Measurements from ENCODE around the gene PCDH17. TPM values are rescaled to one million over a fixed set of nuclear protein-coding genes. Genes with fewer than 3 reads are reported as not detected.

PCDH17 gene
- total RNA-seq, 1 donor from 2014 or later: 51.8 TPM

GRCh38 chr13:57634839-57635165, 3.3 kb downstream of the PCDH17 start:
- Mint-ChIP-seq H3K4me1 (ENCODE audit: low read depth, unreplicated experiment) (peaks cover 20% of the 10 kb centered on the region), H3K36me3 (ENCODE audit: unreplicated experiment) (peaks cover 10% of the 10 kb centered on the region), H3K4me3 (ENCODE audit: unreplicated experiment) (peak overlapping the region; percentile 95), H3K27me3 (ENCODE audit: unreplicated experiment) (peaks cover 38% of the 10 kb centered on the region), H3K27ac (ENCODE audit: unreplicated experiment) (no peak overlapping the region), H3K9me3 (ENCODE audit: unreplicated experiment) (peaks cover 35% of the 10 kb centered on the region)
- TF ChIP-seq CTCF (IDR thresholded peaks at IDR 0.05; ENCODE audit: partially characterized antibody, unreplicated experiment): no peak
- DNase-seq: peak; percentile 52

DNA sequence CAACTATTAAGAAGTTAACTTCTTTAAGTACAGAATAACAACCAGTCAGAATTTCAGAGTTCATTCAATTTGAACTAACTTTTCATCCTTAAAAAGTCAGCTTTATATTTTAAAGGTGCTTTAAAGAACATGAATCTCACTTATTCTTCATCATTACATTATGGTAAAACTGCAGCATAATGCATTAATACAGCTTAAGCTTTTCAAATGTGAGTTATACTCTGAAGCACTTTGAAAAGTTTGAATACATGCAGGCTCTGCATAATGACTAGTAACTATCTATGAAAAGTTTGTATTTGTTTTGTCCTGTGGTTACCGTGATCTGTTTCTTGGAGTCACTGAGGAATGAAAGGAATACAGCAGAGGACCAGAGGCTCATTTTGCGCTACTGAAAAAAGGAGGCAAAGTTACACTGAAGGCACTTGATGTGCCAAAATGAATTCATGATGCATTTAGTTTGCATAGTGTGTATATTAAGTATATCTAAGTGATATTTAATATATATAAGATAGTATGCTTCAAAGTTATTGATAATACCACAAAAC, 4.1 kb downstream of the PCDH17 start:
- Mint-ChIP-seq H3K4me1 (ENCODE audit: low read depth, unreplicated experiment) (peaks cover 20% of the 10 kb centered on the region), H3K36me3 (ENCODE audit: unreplicated experiment) (peaks cover 10% of the 10 kb centered on the region), H3K27me3 (ENCODE audit: unreplicated experiment) (peaks cover 32% of the 10 kb centered on the region), H3K9me3 (ENCODE audit: unreplicated experiment) (peaks cover 27% of the 10 kb centered on the region), H3K27ac (ENCODE audit: unreplicated experiment) (no peak overlapping the region), H3K4me3 (ENCODE audit: unreplicated experiment) (peak overlapping the region; percentile 95)
- DNase-seq: no peak
- no peak for TF ChIP-seq CTCF (IDR thresholded peaks at IDR 0.05; ENCODE audit: partially characterized antibody, unreplicated experiment)

DNA sequence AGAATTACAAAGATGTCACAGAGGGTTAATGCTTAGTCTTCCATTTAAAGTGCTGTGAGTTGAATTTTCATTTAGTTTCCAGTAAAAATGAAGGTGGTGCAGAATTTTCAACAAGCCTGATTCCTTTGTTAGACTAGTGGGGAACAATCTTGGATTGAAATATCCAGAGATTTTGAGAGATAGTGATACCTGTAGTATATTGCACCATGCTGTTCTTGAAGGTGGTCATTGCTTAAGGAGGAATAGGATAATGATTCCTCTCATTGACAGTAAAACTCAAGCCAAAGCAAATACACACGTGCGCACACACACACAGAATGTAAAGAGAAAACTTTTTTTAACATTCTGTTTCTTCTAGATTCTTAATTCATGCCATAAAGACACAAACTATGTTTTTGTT, 5.3 kb downstream of the PCDH17 start:
- no peak for DNase-seq
- no peak for TF ChIP-seq CTCF (IDR thresholded peaks at IDR 0.05; ENCODE audit: partially characterized antibody, unreplicated experiment)
- H3K9me3 Mint-ChIP-seq (ENCODE audit: unreplicated experiment): peaks cover 17% of the 10 kb centered on the region
- H3K27me3 Mint-ChIP-seq (ENCODE audit: unreplicated experiment): peaks cover 21% of the 10 kb centered on the region
- H3K36me3 Mint-ChIP-seq (ENCODE audit: unreplicated experiment): peaks cover 10% of the 10 kb centered on the region
- H3K4me3 Mint-ChIP-seq (ENCODE audit: unreplicated experiment): peak overlapping the region; percentile 92
- no peak overlapping the region for H3K27ac Mint-ChIP-seq (ENCODE audit: unreplicated experiment)
- H3K4me1 Mint-ChIP-seq (ENCODE audit: low read depth, unreplicated experiment): peaks cover 20% of the 10 kb centered on the region

DNA sequence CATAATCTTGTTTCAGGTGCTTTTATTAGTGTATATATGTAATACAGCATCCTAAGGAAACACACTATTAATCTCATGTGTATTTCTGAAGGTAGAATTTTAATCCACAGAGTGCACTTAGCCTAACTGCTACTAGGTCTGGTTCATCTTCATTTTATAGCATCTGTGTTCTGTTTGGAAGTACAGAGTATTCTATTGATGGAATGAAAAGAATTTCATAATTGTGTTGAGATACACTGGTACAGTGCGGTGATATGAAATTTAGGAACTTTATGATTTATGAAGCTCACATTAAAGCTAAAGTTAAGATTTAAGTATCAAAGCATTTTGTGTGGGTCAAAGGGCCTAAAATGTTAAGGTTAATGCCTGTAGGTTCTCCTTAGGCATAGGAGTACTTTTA, 6.0 kb downstream of the PCDH17 start:
- DNase-seq: no peak
- Mint-ChIP-seq H3K36me3 (ENCODE audit: unreplicated experiment) (peaks cover 10% of the 10 kb centered on the region), H3K27me3 (ENCODE audit: unreplicated experiment) (peaks cover 15% of the 10 kb centered on the region), H3K4me1 (ENCODE audit: low read depth, unreplicated experiment) (peaks cover 20% of the 10 kb centered on the region), H3K9me3 (ENCODE audit: unreplicated experiment) (peaks cover 12% of the 10 kb centered on the region), H3K4me3 (ENCODE audit: unreplicated experiment) (peak overlapping the region; percentile 92), H3K27ac (ENCODE audit: unreplicated experiment) (no peak overlapping the region)
- no peak for TF ChIP-seq CTCF (IDR thresholded peaks at IDR 0.05; ENCODE audit: partially characterized antibody, unreplicated experiment)

DNA sequence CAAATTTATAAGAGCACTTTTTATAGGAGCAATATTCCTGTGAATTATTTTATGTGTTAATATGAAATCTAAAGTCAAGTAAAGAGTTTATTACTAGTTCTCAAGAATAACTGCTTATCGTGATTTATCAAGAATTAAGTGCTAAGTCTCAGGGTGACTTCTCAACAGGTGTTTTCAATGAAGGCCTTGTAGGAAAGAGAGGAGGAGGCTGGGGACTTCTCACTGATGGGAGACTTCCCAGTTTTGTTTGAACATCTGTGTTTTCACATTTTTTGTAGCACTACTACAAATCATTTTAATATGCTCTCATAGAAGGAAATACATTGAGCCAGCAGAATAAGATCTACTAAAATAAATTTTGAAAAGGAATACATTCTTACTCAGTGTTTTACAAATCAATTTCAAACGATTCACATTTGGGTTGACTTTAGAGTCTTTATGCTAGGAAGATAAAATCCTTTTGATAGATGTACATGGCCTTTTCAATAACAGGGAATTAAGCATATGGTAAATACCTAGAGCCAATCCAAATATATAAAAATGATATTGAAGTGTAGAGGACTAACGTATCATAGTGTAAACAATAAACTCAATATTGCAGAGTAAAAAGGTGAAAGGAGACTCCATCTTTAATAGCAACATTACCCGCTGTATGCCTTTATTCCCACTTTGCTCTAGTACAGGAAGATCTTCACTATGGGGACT, 6.8 kb downstream of the PCDH17 start:
- TF ChIP-seq CTCF (IDR thresholded peaks at IDR 0.05; ENCODE audit: partially characterized antibody, unreplicated experiment): no peak
- H3K27me3 Mint-ChIP-seq (ENCODE audit: unreplicated experiment): peaks cover 11% of the 10 kb centered on the region
- H3K36me3 Mint-ChIP-seq (ENCODE audit: unreplicated experiment): peaks cover 10% of the 10 kb centered on the region
- no peak overlapping the region for H3K27ac Mint-ChIP-seq (ENCODE audit: unreplicated experiment)
- peaks cover 6% of the 10 kb centered on the region for H3K9me3 Mint-ChIP-seq (ENCODE audit: unreplicated experiment)
- H3K4me1 Mint-ChIP-seq (ENCODE audit: low read depth, unreplicated experiment): peaks cover 20% of the 10 kb centered on the region
- peak overlapping the region; percentile 83 for H3K4me3 Mint-ChIP-seq (ENCODE audit: unreplicated experiment)
- DNase-seq: no peak
